ENCODE results near the gene GNG10. TPM values are rescaled to one million over a fixed set of nuclear protein-coding genes. Genes with fewer than 3 reads are reported as not detected.

Gene GNG10
- total RNA-seq, 1 experiment from 2014 or later: 31.0 TPM

DNA sequence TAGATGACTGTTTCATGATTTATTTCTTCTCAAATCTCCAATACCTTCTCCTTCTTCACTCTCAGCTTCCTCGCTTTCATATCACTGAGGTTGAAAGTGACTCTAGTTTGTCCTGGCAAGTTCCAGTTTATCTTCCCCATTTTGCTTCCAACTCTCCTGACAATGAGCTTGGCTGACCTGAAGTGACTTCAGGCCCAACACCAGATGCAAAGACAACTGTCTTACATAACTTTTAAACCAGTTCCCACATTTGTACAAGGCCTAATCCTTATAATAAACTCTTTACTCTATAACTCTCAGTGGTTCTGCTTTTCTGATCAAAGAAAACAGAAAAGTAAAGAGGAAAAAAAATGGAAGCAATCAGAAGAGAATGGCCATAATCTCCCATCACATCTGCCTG, 22.0 kb downstream of the GNG10 start:
- no peak overlapping the region for H3K23ac ChIP-seq (ENCODE audit: insufficient read length, low read depth, low read length)
- no peak overlapping the region for H2BK120ac ChIP-seq (ENCODE audit: low read depth, low read length, poor library complexity, severe bottlenecking)
- no peaks in the 10 kb centered on the region for H3K79me1 ChIP-seq (ENCODE audit: insufficient read depth, low read depth, low read length, poor library complexity, severe bottlenecking)
- H3K23me2 ChIP-seq (ENCODE audit: insufficient read length, low read depth, low read length, poor library complexity, severe bottlenecking): no peaks in the 10 kb centered on the region
- no peak overlapping the region for H4K5ac ChIP-seq (ENCODE audit: insufficient read length, low read depth, low read length)
- H3K56ac ChIP-seq (ENCODE audit: insufficient read length, low read depth, low read length): no peak overlapping the region
- no peak for DNase-seq
- no peak overlapping the region for H2BK5ac ChIP-seq (ENCODE audit: insufficient read length, low read length)
- no peak overlapping the region for H3K27ac ChIP-seq (ENCODE audit: insufficient read length, low read depth, low read length)
- no peak overlapping the region for H3K4me2 ChIP-seq (ENCODE audit: insufficient read depth, insufficient read length, low read length)
- H4K20me1 ChIP-seq (ENCODE audit: control insufficient read depth, insufficient read depth, insufficient read length): no peaks in the 10 kb centered on the region
- H3K4me1 ChIP-seq (ENCODE audit: insufficient read depth, low read length): peaks cover 2% of the 10 kb centered on the region; the same call in 1 of the 2 replicates
- H4K91ac ChIP-seq (ENCODE audit: insufficient read length, low read depth, low read length): no peak overlapping the region
- H3K9me3 ChIP-seq (ENCODE audit: control insufficient read depth, low read depth, low read length): no peaks in the 10 kb centered on the region
- WGBS (ENCODE audit: extremely low coverage, insufficient read length, low lambda C conversion rate): no CpG with 5 or more reads among the region's 1 CpG
- H3K9me3 Mint-ChIP-seq: peaks cover 0 to 6% of the 10 kb centered on the region in 2 experiments; a peak in 3 of 5 replicates
- no peak overlapping the region for H2AFZ ChIP-seq (ENCODE audit: low read length)
- no peaks in the 10 kb centered on the region for H3K79me2 ChIP-seq (ENCODE audit: insufficient read depth, low read length)
- no peaks in the 10 kb centered on the region for H3K27me3 Mint-ChIP-seq (ENCODE audit: low read depth)
- peaks cover 2 to 14% (median 7%) of the 10 kb centered on the region in 3 experiments for H3K36me3 Mint-ChIP-seq (ENCODE audit: insufficient read depth in 1 of 3, low read depth in 3 of 3)
- H2BK15ac ChIP-seq (ENCODE audit: low read depth, low read length): no peak overlapping the region
- no peaks in the 10 kb centered on the region for H3K27me3 ChIP-seq (ENCODE audit: insufficient read depth, low read length)
- H2BK20ac ChIP-seq (ENCODE audit: low read depth, low read length, poor library complexity, severe bottlenecking): no peak overlapping the region
- H3K27ac Mint-ChIP-seq: no peak overlapping the region
- H4K8ac ChIP-seq (replicated peaks; ENCODE audit: insufficient read length, low read depth, low read length): no peak overlapping the region
- H3K9ac ChIP-seq (ENCODE audit: extremely low read depth, insufficient read length, low read length): no peak overlapping the region
- no peak overlapping the region for H3K4ac ChIP-seq (ENCODE audit: low read depth, low read length)
- H2AK5ac ChIP-seq (ENCODE audit: insufficient read length, low read length): no peak overlapping the region
- TF ChIP-seq, protein P1, sequence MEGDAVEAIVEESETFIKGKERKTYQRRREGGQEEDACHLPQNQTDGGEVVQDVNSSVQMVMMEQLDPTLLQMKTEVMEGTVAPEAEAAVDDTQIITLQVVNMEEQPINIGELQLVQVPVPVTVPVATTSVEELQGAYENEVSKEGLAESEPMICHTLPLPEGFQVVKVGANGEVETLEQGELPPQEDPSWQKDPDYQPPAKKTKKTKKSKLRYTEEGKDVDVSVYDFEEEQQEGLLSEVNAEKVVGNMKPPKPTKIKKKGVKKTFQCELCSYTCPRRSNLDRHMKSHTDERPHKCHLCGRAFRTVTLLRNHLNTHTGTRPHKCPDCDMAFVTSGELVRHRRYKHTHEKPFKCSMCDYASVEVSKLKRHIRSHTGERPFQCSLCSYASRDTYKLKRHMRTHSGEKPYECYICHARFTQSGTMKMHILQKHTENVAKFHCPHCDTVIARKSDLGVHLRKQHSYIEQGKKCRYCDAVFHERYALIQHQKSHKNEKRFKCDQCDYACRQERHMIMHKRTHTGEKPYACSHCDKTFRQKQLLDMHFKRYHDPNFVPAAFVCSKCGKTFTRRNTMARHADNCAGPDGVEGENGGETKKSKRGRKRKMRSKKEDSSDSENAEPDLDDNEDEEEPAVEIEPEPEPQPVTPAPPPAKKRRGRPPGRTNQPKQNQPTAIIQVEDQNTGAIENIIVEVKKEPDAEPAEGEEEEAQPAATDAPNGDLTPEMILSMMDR (conservative IDR thresholded peaks at IDR 0.05): no peak
- H3K18ac ChIP-seq (ENCODE audit: insufficient read length, low read depth, low read length): no peak overlapping the region
- no peak overlapping the region for H3T11ph ChIP-seq (ENCODE audit: low read length)
- H3K4me1 Mint-ChIP-seq: no peaks in the 10 kb centered on the region
- no peak overlapping the region for H2BK12ac ChIP-seq (ENCODE audit: insufficient read length, low read depth, low read length)
- no peak overlapping the region for H3K4me3 Mint-ChIP-seq
- no peak overlapping the region for H3K14ac ChIP-seq (ENCODE audit: insufficient read depth, low read length)
